ENCODE results near the gene GOLIM4.
"Not testable (repeated sequence)": the region's sequence is repeated elsewhere in the genome, so short reads cannot be mapped to it uniquely, and the experiment has no call there.

GOLIM4 gene

GRCh38 chr3:168080022-168080421, 15.7 kb downstream of the GOLIM4 start:
- in situ Hi-C loops (cut with MboI; ENCODE audit: low sequenced_read_pairs), result no loop called here

GRCh38 chr3:168077091-168077490, 18.6 kb downstream of the GOLIM4 start:
- in situ Hi-C loops (cut with MboI; ENCODE audit: low sequenced_read_pairs), result no loop called here

- in situ Hi-C loops (cut with MboI; ENCODE audit: low sequenced_read_pairs), result no loop called here
Observed at GRCh38 chr3:168073842-168074605, 21.7 kb downstream of the GOLIM4 start.

- in situ Hi-C loops (cut with MboI; ENCODE audit: low sequenced_read_pairs), result no loop called here
Observed at GRCh38 chr3:168072323-168072650, 23.4 kb downstream of the GOLIM4 start.

- in situ Hi-C loops (cut with MboI; ENCODE audit: low sequenced_read_pairs), result no loop called here
Observed at GRCh38 chr3:168071591-168072322, 24.0 kb downstream of the GOLIM4 start.

GRCh38 chr3:168070919-168071318, 24.8 kb downstream of the GOLIM4 start:
- in situ Hi-C loops (cut with MboI; ENCODE audit: low sequenced_read_pairs), result no loop called here

GRCh38 chr3:168068346-168068745, 27.4 kb downstream of the GOLIM4 start:
- in situ Hi-C loops (cut with MboI; ENCODE audit: low sequenced_read_pairs), result no loop called here

GRCh38 chr3:168066882-168067281, 28.8 kb downstream of the GOLIM4 start:
- in situ Hi-C loops (cut with MboI; ENCODE audit: low sequenced_read_pairs), result no loop called here

GRCh38 chr3:168065569-168065968, 30.2 kb downstream of the GOLIM4 start:
- in situ Hi-C loops (cut with MboI; ENCODE audit: low sequenced_read_pairs), result no loop called here

GRCh38 chr3:168063122-168063521, 32.6 kb downstream of the GOLIM4 start:
- in situ Hi-C loops (cut with MboI; ENCODE audit: low sequenced_read_pairs), result no loop called here

GRCh38 chr3:168062679-168063078, 33.0 kb downstream of the GOLIM4 start:
- in situ Hi-C loops (cut with MboI; ENCODE audit: low sequenced_read_pairs), result no loop called here

- in situ Hi-C loops (cut with MboI; ENCODE audit: low sequenced_read_pairs), result no loop called here
Observed at GRCh38 chr3:168061332-168061996, 34.3 kb downstream of the GOLIM4 start.

GRCh38 chr3:168060317-168060716, 35.4 kb downstream of the GOLIM4 start:
- in situ Hi-C loops (cut with MboI; ENCODE audit: low sequenced_read_pairs), result no loop called here

- in situ Hi-C loops (cut with MboI; ENCODE audit: low sequenced_read_pairs), result no loop called here
Observed at GRCh38 chr3:168058481-168058880, 37.2 kb downstream of the GOLIM4 start.

GRCh38 chr3:168056398-168057230, 39.1 kb downstream of the GOLIM4 start:
- in situ Hi-C loops (cut with MboI; ENCODE audit: low sequenced_read_pairs), result not testable (repeated sequence)

- in situ Hi-C loops (cut with MboI; ENCODE audit: low sequenced_read_pairs), result no loop called here
Observed at GRCh38 chr3:168054447-168054846, 41.3 kb downstream of the GOLIM4 start.

- in situ Hi-C loops (cut with MboI; ENCODE audit: low sequenced_read_pairs), result no loop called here
Observed at GRCh38 chr3:168053115-168053514, 42.6 kb downstream of the GOLIM4 start.

GRCh38 chr3:168052515-168052914, 43.2 kb downstream of the GOLIM4 start:
- in situ Hi-C loops (cut with MboI; ENCODE audit: low sequenced_read_pairs), result no loop called here

GRCh38 chr3:168051531-168052471, 43.9 kb downstream of the GOLIM4 start:
- in situ Hi-C loops (cut with MboI; ENCODE audit: low sequenced_read_pairs), result no loop called here

GRCh38 chr3:168051070-168051469, 44.7 kb downstream of the GOLIM4 start:
- in situ Hi-C loops (cut with MboI; ENCODE audit: low sequenced_read_pairs), result no loop called here
